Brain pericyte (primary cell): ENCODE results near the gene RSKR.
"Not testable (repeated sequence)": the region's sequence is repeated elsewhere in the genome, so short reads cannot be mapped to it uniquely, and the experiment has no call there.

Source experiments
- DNase-seq: peaks from one replicate; pipeline ENCODE4 v3.0.0-alpha.2; 2012; ENCODE audit warnings: low read depth, low spot score

RSKR gene

DNA sequence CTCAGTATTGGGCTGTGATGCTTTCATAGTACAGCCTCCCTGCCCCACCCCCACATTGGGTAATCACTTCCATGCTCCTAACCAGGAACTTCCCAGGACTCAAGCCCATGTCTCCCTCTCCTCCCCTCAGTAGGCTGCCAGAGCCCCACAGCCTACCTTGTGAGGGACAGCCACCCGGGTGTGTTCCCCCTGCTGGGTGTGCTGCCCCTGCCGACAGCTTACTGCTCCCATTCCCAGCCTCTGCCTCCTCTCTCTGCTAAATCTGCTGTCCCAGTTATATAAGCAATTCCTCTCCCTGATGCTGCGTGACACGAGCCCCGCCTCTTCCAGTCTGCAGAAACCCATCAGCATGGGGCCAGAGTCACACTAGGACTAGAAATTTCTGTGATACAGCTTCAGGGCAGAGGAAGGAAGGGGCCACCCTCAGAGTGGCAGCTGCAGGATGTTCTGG, at the start of gene RSKR:
RSKR (minus strand) TSS at position 255 of the 451 bp plus-strand sequence; CDS start at position 231, 24 bp downstream.
- no peak for DNase-seq

DNA sequence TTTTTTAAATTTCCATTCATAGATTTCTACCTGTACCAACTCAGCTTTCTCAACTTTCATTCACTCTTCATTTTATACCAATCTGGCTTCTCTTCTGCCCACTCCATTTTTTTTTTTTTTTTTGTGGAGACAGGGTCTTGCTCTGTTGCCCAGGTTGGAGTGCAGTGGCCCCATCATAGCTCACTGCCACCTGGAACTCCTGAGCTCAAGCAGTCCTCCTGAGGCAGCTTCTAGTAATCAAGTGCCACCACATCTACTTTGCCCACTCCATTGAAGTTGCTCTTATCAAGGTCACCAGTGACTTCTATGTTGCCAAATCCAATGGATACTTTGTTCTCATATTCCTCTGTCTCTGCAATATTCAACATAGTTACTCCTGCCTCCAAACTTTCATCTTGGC, 49.7 kb upstream of the RSKR start:
- no peak for DNase-seq

DNA sequence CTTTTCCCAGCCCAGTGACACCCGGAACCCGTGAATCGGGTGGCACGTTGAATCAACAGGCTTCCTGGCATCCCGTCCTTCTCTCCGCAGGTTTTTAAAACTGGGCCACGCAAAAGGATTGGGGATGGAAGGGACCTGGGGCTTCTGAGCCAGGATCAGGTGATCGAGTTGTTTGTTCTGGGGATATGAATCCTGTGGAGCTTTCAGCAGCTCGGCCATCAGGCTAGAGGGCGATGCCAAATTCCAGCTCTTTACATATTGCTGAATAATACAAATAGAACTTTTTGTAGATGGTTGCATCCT, 48.5 kb upstream of the RSKR start:
- no peak for DNase-seq

DNA sequence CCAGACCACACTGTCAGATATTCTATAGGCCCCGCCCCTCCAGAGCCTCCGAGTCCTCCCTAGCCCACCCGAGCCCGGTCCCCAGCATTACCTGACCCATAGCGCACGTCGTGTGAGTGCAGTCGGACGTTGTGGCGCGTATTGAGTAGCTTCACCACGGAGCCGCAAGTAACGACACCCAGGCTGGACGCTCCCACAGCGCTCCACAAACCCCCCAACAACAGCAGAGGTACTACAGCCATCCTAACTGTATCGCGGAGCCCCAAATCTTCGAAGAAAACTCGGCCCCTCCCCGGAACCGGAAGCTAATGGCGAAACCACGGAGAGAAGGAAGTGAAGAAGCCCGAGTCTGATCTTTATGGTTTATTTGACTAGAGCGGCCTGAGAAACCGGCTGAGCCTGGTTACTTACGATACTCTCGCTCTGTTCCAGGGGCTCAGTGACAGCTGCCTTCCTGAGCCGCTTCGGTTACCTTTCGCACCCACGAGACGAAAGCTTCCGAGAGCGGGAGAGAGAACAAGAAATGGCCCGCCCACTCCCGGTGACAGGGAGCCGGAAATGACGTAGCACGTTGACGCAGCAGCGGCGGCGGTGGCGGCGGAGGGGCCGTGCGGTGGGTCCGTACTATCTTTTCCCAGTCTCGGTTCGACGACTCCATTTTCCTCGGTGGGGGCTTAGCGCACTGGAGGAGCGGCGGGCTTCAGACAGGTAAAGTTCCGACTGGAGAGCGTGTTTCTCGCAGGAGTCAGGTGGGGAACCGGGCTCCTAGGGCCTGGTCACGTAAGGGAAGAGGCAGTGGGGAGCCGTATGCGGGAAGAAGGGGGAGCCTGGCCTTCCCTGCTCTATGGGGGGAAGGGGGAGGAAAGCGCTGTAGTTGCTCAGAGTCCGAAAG, 47.9 kb upstream of the RSKR start, which contains the start of the genes SDF2 and SUPT6H:
SDF2 (minus strand) TSS at position 272 of the 892 bp plus-strand sequence; CDS start at position 242, 30 bp downstream.
SUPT6H (plus strand) TSS at position 571 of the 892 bp plus-strand sequence. CDS start 11,197 bp downstream, outside the sequence.
- peak; percentile 70 for DNase-seq

- not testable (repeated sequence) for DNase-seq
These were observed 45.5 kb upstream of the RSKR start for GRCh38 chr17:28659497-28659881.

GRCh38 chr17:28658766-28659496, 44.9 kb upstream of the RSKR start:
- DNase-seq: not testable (repeated sequence)

DNA sequence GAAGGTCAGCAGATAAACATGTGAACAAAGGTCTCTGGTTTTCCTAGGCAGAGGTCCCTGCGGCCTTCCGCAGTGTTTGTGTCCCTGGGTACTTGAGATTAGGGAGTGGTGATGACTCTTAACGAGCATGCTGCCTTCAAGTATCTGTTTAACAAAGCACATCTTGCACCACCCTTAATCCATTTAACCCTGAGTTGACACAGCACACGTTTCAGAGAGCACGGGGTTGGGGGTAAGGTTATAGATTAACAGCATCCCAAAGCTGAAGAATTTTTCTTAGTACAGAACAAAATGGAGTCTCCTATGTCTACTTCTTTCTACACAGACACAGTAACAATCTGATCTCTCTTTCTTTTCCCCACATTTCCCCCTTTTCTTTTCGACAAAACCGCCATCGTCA, 44.4 kb upstream of the RSKR start:
- not testable (repeated sequence) for DNase-seq

DNA sequence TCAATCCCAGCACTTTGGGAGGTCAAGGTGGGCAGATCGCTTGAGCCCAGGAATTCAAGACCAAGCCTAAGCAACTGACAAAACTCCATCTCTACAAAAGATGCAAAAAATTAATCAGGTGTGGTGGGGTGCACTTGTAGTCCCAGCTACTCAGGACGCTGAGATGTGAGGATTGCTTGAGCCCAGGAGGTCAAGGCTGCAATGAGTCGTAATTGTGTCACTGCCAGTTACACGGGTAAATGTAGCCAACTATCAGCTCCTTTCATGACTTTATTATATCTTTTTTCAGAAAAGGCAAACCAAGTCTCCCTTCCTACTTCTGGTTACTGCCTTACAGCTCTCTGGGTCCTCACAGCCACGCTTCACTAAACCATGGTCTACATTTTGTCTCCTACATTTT, 43.8 kb upstream of the RSKR start:
- no peak for DNase-seq

GRCh38 chr17:28655160-28655559, 41.2 kb upstream of the RSKR start:
- DNase-seq: no peak

DNA sequence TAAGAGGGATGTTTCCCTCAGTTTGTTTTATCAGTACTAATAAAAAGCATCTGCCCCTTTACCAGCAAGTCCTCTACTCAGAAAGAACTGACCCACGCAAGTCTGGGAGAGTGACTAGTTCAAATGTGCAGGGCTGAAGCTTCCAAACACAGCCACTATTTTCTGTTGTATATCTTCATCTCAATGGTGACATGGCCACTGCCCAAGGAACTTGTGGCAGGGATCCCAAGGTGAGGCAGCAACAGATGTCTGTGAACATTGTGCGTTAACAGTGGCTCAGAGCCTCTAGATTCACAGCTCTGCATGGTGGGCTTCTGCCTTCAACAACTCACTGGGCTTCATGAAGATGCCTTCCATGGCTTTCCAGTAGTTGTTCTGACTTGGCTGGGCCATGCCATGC, 34.7 kb upstream of the RSKR start:
- DNase-seq: no peak

DNA sequence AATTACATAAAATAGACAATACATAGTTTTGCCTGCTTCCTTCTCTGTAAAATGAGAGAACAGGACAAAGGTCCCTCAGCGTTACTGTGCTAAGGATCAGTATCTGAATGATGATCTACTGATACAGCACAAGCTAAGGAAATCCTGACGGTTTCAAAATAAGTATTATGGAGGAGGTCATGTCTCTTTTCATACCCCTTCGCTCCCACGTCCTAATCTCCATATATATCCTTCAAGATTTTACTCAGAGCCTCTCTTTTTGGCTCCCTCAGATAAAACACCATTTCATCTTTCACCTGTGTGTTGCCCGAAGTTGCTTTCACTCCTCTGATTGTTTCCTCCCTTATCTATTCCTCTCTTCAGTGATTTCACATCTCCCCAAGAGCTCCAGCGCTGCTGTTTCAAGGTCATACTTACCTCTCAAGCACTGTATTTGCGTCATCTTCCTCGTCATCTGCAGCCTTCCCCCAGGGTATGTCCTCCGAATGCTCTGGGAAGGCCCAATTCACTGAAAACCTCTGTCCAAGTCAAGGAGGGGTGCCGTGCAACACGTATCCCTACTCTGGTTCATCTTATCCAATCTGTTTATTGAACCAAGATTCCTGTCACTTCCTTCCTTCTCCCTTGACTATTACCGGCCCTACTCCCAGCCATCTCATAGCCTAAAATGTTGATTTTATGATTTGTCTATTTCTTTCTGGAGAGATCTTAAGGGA, 32.2 kb upstream of the RSKR start:
- no peak for DNase-seq

DNA sequence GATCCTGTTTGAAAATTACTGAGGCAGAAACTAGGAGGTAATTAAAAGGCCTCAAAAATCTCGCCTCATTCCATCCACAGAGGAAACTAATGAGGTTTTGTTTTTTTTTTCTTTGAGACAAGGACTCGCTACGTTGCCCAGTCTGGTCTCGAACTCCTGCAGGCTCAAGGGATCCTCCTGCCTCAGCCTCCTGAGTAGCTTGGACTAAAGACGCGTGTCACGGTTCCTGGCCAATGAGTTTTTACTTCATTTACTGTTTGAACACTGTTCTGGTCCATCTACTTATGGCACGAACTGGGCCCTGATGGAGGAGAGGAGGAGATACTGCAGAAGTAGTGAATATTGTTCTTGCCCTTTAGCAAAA, 31.6 kb upstream of the RSKR start:
- no peak for DNase-seq

GRCh38 chr17:28644787-28645575, 31.0 kb upstream of the RSKR start, which contains the start of gene BLTP2:
TSS of gene BLTP2 (minus strand) at chr17:28645158. CDS start at chr17:28645056, 102 bp downstream.
- peak; percentile 69 for DNase-seq

GRCh38 chr17:28643983-28644786, 30.2 kb upstream of the RSKR start:
- no peak for DNase-seq

- DNase-seq: no peak
These were observed 27.6 kb upstream of the RSKR start for GRCh38 chr17:28641579-28641978.

DNA sequence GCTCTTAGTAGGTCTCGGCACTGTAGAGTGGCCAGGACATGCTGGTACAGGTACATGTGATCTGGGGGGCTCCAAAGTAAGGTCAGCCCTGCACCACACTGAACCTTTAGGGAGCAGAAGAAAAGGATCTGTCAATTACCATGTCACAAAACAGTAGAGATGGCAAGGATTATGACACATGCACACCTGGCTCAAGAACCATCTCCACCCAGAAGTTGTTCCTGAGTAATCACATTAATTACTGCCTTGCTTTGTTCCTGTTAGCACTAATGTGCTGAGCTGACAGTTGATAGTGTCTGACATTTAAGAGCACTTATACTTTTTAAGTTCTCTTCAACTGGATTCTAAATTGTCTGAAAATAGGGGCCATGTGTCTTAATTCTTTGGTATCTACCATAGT, 21.5 kb upstream of the RSKR start:
- no peak for DNase-seq

GRCh38 chr17:28634206-28634865, 20.4 kb upstream of the RSKR start:
- no peak for DNase-seq

DNA sequence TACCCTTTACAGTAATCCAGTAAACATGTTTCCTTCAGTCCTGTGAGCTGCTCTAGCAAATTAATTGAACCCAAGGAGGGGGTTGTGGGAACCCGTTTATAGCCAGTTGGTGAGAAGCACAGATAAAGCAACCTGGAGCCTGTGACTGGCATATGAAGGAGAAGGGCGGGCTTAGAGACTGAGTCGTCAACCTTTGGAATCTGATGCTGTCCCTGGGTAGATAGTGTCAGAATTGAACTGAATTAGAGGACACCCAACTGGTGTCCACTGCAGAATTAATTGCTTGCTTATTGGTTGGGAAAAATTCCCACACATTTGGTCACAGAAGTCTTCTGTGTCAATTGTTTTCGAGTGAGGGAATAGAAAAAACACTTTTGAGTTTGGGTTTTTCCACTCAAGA, 12.8 kb upstream of the RSKR start:
- no peak for DNase-seq

DNA sequence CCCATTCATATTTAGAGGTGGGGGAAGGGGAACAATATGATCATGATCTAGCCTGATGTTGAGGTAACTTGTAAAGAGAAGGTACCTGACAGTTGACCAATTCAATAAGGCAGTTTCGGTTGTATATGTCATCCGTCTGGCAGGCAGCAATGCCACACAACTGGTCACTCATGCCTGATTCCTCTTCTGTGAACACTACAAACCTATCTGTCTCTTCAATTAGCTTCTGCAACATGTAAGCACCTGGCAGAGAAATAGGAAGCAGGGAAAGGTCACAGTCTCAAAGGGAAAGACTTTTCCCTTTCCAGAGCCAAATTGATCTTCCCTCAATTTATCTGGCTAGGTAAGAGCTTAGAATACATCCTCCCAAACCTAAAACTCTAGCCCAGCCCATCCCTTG, 10.2 kb upstream of the RSKR start:
- DNase-seq: no peak

- no peak for DNase-seq
These were observed 9.7 kb upstream of the RSKR start for GRCh38 chr17:28623696-28624095.
